Naive B cell (primary cell): Measurements from ENCODE around the gene TMEM233. TPM values are rescaled to one million over a fixed set of nuclear protein-coding genes. Genes with fewer than 3 reads are reported as not detected.

Experiments used
- ATAC-seq, 2 donors: fragments of 150-1000 bp; cut with Tn5 transposase; 2 replicates each; pipeline ENCODE4 v1.10.0; 2021; ENCODE audit warnings: low read depth in 2 of 2, mild to moderate bottlenecking in 2 of 2, moderate library complexity in 2 of 2
- DNase-seq: peaks from one replicate; pipeline ENCODE4 v3.0.0; 2022
- H3K27ac Mint-ChIP-seq, 6 donors: one replicate each; pipeline ENCODE4 v1.8.0; 2020 to 2022; ENCODE audit warnings: mild to moderate bottlenecking in 6 of 6, mixed read lengths in 6 of 6, moderate library complexity in 5 of 6, inconsistent platforms in 2 of 6
- H3K27me3 Mint-ChIP-seq, 3 donors: one replicate each; pipeline ENCODE4 v1.8.0; 2021 to 2022; ENCODE audit warnings: mixed read lengths in 3 of 3, mild to moderate bottlenecking in 1 of 3
- H3K36me3 Mint-ChIP-seq, 2 donors: one replicate each; pipeline ENCODE4 v1.8.0; 2020 to 2022; ENCODE audit warnings: mixed read lengths in 2 of 2, inconsistent platforms in 1 of 2, mild to moderate bottlenecking in 1 of 2
- H3K4me1 Mint-ChIP-seq, 3 donors: one replicate each; pipeline ENCODE4 v1.8.0; 2020 to 2022; ENCODE audit warnings: mixed read lengths in 3 of 3, inconsistent platforms in 1 of 3, mild to moderate bottlenecking in 1 of 3, moderate library complexity in 1 of 3
- H3K4me3 Mint-ChIP-seq, 8 donors: one replicate each; pipeline ENCODE4 v1.8.0; 2020 to 2022; ENCODE audit warnings: mild to moderate bottlenecking in 8 of 8, mixed read lengths in 8 of 8, moderate library complexity in 8 of 8, inconsistent platforms in 2 of 8
- H3K9me3 Mint-ChIP-seq, 7 donors: one replicate each; pipeline ENCODE4 v1.8.0; 2020 to 2022; ENCODE audit warnings: mixed read lengths in 7 of 7, mild to moderate bottlenecking in 5 of 7, inconsistent platforms in 2 of 7, moderate library complexity in 1 of 7
- polyA plus RNA-seq, 6 donors: library from polyadenylated mRNA; unstranded; fragments of 300-500 nt; fragmentation: Illumina TruSeq; gene quantifications; one replicate each; pipeline ENCODE4 v1.2.3, GENCODE V29; 2021; ENCODE audit warnings: low read depth in 6 of 6

TMEM233 gene
- polyA plus RNA-seq, 6 donors from 2014 or later, result 0.46 TPM; not detected in 5

DNA sequence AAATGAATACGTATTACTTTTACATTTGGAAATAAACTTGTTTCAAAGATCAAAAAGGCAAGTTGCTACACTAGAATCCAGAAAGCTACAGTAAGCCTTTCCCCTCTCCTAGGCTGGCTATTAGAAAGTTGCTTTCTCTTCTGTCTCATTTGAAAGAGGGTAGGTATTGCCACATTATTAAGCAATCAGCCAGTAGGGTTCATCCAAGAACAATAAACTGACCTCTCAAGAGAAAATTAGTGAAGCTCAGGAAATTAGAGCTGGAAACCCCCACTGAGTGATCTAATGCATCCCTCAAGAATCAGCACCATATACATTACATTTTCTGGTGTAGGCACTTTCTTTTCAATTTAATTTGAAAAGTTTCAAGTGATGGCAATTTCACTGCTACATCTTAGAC is 4.5 kb upstream of the TMEM233 start:
- ATAC-seq, result no peak
- H3K36me3 Mint-ChIP-seq, result no peaks in the 10 kb centered on the region
- peaks cover 0 to 3% (median 0%) of the 10 kb centered on the region in 3 donors for H3K4me1 Mint-ChIP-seq
- H3K27ac Mint-ChIP-seq, result no peak overlapping the region
- no peaks in the 10 kb centered on the region for H3K9me3 Mint-ChIP-seq
- peaks cover 32 to 50% (median 46%) of the 10 kb centered on the region in 3 donors for H3K27me3 Mint-ChIP-seq
- no peak for DNase-seq
- H3K4me3 Mint-ChIP-seq, result no peak overlapping the region

DNA sequence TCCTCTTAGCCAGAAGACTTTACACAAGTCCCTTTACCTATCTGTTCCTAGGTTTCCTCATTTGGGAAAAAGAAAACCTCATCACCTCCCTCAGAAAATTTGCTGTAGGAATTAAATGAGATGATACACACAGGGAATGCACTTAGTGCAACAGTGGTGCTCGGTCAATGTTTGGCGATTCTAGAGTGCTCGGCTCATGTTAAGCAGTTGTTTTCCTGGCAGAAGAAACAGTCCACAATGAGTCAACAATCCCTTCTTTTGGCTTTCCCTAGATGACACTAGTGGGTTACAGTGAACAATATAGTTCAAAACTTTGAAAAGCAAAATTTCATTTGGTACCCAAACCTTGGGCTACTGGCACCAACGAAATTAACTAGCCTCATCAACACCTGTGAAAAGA is 3.9 kb upstream of the TMEM233 start:
- Mint-ChIP-seq H3K9me3 (no peaks in the 10 kb centered on the region), H3K4me1 (peaks cover 0 to 8% (median 0%) of the 10 kb centered on the region in 3 donors), H3K36me3 (no peaks in the 10 kb centered on the region), H3K27ac (no peak overlapping the region), H3K4me3 (no peak overlapping the region), H3K27me3 (peaks cover 38 to 55% (median 51%) of the 10 kb centered on the region in 3 donors)
- no peak for DNase-seq
- ATAC-seq, result no peak

DNA sequence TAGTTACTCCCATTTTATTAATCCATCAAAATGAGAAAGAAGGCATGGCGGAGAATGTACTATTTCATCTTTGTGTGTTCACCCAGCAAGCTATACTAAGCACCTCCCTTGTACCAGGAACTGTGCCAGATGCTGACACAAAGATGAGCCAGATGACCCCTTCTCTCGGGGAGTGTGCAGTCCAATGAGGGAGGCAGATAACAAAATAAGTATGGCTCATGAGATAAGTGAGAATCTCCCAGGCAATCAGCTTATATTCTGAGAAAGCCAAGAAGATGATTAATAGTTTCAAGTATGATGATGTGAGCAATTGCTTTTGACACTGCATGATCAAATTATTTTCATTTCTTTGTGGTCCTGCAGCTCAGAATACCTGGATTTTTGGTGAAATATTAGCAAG is 1.3 kb upstream of the TMEM233 start:
- ATAC-seq (no peak), DNase-seq (no peak)
- H3K4me3 Mint-ChIP-seq, result no peak overlapping the region
- H3K4me1 Mint-ChIP-seq, result peaks cover 0 to 13% (median 1%) of the 10 kb centered on the region in 3 donors
- H3K27me3 Mint-ChIP-seq, result peaks cover 55 to 71% (median 68%) of the 10 kb centered on the region in 3 donors
- H3K9me3 Mint-ChIP-seq, result peaks cover 0 to 8% (median 0%) of the 10 kb centered on the region in 7 donors
- H3K36me3 Mint-ChIP-seq, result peaks cover 0 to 9% of the 10 kb centered on the region in 2 donors
- H3K27ac Mint-ChIP-seq, result no peak overlapping the region

DNA sequence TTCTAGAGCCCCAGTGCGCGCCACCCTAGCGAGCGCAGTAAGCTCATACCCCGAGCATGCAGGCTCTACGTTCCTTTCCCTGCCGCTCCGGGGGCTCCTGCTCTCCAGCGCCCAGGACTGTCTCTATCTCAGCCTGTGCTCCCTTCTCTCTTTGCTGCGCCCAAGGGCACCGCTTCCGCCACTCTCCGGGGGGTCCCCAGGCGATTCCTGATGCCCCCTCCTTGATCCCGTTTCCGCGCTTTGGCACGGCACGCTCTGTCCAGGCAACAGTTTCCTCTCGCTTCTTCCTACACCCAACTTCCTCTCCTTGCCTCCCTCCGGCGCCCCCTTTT is 791 bp downstream of the TMEM233 start:
- no peak overlapping the region for H3K4me3 Mint-ChIP-seq
- H3K9me3 Mint-ChIP-seq, result peaks cover 0 to 8% (median 0%) of the 10 kb centered on the region in 7 donors
- H3K27me3 Mint-ChIP-seq, result peaks cover 69 to 86% (median 84%) of the 10 kb centered on the region in 3 donors
- DNase-seq (no peak), ATAC-seq (no peak)
- H3K27ac Mint-ChIP-seq, result peak overlapping the region in 1 of 6 donors; percentile 37
- H3K36me3 Mint-ChIP-seq, result peaks cover 0 to 9% of the 10 kb centered on the region in 2 donors
- H3K4me1 Mint-ChIP-seq, result peaks cover 0 to 13% (median 1%) of the 10 kb centered on the region in 3 donors

DNA sequence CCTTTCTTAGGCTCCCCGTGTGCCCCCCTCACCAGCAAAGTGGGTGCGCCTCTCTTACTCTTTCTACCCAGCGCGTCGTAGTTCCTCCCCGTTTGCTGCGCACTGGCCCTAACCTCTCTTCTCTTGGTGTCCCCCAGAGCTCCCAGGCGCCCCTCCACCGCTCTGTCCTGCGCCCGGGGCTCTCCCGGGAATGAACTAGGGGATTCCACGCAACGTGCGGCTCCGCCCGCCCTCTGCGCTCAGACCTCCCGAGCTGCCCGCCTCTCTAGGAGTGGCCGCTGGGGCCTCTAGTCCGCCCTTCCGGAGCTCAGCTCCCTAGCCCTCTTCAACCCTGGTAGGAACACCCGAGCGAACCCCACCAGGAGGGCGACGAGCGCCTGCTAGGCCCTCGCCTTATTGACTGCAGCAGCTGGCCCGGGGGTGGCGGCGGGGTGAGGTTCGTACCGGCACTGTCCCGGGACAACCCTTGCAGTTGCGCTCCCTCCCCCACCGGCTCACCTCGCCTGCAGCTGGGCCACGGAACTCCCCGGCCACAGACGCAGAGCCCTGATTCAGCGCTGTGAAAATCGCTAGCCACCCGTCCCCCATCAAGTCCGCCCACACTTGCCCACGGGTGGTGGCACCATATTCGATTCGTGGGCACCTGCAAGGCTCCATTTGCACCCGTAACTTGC is 1.3 kb downstream of the TMEM233 start:
- no peak overlapping the region for H3K4me3 Mint-ChIP-seq
- H3K4me1 Mint-ChIP-seq, result peaks cover 0 to 13% (median 1%) of the 10 kb centered on the region in 3 donors
- H3K27me3 Mint-ChIP-seq, result peaks cover 66 to 91% (median 84%) of the 10 kb centered on the region in 3 donors
- H3K36me3 Mint-ChIP-seq, result peaks cover 0 to 9% of the 10 kb centered on the region in 2 donors
- peak overlapping the region in 1 of 6 donors; percentile 37 for H3K27ac Mint-ChIP-seq
- ATAC-seq, result no peak
- DNase-seq, result no peak
- peaks cover 0 to 8% (median 0%) of the 10 kb centered on the region in 7 donors for H3K9me3 Mint-ChIP-seq

DNA sequence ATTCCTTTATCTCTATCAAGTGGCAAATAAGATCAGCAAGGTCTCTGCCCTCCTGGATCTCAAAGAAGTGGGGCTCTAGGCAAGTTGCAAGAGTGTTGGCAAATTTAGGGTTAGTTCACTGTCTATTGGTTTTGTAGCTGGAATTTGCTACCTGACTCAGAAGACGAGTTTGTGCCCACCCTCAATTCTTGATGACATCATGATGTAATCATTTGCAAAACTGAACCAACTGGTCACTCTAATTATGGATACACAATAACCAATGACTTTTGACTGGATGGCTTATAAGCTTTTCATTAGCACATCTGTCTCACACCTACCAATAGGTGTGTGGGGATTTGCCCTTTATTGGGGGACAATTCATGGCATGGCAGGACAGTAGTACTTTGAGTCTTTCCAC is 4.6 kb downstream of the TMEM233 start:
- no peak for DNase-seq
- peaks cover 59 to 76% (median 72%) of the 10 kb centered on the region in 3 donors for H3K27me3 Mint-ChIP-seq
- no peak overlapping the region for H3K4me3 Mint-ChIP-seq
- peaks cover 0 to 8% (median 0%) of the 10 kb centered on the region in 7 donors for H3K9me3 Mint-ChIP-seq
- H3K36me3 Mint-ChIP-seq, result peaks cover 0 to 9% of the 10 kb centered on the region in 2 donors
- no peak for ATAC-seq
- peaks cover 0 to 13% (median 1%) of the 10 kb centered on the region in 3 donors for H3K4me1 Mint-ChIP-seq
- no peak overlapping the region for H3K27ac Mint-ChIP-seq

DNA sequence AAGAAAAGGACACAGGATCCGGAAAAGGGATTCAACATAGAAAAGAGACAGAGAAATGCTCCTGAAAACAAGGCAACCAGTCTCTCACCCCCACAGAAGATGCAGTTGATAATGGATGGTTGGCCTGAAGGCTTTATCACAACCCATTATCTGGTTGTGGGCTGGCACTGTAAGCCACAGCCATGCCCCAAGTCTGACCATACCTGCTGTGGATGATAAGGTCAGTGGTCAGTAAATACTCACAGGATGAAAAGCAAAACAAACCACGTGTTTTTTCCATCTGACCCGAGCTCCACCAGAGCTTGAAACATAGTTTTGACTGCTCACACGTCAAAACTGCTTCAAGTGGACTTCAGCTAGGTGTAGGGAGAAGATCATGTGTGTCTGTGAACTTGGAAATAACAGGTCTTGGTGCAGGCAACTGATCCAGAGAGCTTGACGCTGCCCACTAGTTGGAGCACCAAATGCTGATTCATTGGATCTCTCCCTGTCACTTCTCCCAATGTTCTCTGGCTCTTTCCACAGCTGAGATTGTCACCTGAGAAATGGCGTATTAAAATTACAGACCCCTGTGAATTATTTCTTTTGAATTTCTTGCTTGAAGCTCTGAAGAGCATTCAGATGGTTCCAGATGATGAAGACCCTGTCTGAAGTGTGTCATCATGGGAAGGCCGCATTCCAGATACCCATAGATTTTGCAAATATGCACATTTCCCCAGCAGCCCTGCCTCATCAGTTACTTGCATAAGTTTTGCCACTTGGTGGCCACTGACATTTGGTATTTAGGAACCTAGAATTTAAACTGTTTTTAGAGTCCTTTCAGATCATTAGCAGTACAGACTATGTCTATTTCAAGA is 8.5 kb downstream of the TMEM233 start:
- H3K9me3 Mint-ChIP-seq, result peaks cover 0 to under 1% (median 0%) of the 10 kb centered on the region in 7 donors
- H3K36me3 Mint-ChIP-seq, result no peaks in the 10 kb centered on the region
- H3K4me3 Mint-ChIP-seq, result no peak overlapping the region
- H3K4me1 Mint-ChIP-seq, result no peaks in the 10 kb centered on the region
- DNase-seq (no peak), ATAC-seq (no peak)
- H3K27ac Mint-ChIP-seq, result no peak overlapping the region
- H3K27me3 Mint-ChIP-seq, result peaks cover 36 to 66% (median 47%) of the 10 kb centered on the region in 3 donors

DNA sequence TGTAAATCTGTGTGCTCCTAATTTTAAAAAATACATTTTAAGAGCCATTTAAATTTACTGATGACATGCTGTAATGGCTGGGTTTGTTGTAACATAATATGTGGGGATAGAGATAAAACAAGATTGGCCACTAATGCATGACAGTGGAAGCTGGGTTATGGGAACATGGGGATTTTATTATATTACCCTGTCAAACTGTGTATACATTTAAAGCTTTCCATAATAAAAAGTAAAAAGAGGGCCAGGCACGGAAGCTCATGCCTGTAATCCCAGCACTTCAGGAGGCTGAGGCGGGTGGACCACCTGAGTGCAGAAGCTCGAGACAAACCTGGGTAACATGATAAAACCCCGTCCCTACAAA is 9.1 kb downstream of the TMEM233 start:
- peaks cover 0 to 2% (median 0%) of the 10 kb centered on the region in 7 donors for H3K9me3 Mint-ChIP-seq
- no peak overlapping the region for H3K4me3 Mint-ChIP-seq
- H3K4me1 Mint-ChIP-seq, result no peaks in the 10 kb centered on the region
- peaks cover 31 to 61% (median 42%) of the 10 kb centered on the region in 3 donors for H3K27me3 Mint-ChIP-seq
- no peak for ATAC-seq
- H3K27ac Mint-ChIP-seq, result no peak overlapping the region
- DNase-seq, result no peak
- no peaks in the 10 kb centered on the region for H3K36me3 Mint-ChIP-seq

DNA sequence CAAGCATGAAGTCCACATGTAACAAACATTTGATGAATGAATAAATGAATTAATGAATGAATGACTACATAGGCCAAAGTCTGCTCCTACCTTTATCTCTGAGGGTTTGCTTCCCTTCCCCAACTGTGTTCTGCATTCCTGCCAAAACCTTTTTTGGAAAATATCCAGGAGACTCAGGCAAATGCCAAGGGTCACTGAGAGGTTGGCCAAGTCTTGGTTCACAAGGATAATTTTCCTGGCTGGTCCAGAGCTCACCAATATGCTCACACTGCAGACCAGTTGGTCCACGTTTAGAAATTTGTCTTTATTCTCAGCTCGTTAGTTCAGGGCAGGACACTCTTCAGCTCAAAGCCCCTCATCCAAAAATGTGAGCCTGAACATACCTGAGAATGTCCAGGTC is 10.2 kb downstream of the TMEM233 start:
- H3K27me3 Mint-ChIP-seq, result peaks cover 26 to 58% (median 32%) of the 10 kb centered on the region in 3 donors

DNA sequence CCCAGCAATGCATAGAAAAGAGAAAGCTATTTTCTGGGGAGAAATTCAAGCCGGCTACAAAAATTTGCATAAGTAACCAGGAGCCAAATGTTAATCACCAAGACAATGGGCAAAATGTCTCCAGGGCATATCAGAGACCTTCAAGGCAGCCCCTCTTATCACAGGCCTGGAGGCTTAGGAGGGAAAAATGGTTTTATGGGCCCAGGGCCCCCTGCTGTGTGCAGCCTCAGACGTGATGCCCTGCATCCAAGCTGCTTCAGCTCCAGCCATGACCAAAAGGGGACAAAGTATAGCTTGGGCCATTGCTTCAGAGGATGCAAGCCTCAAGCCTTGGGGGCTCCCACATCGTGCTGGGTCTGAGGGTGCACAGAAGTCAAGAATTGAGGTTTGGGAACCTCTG is 15.8 kb downstream of the TMEM233 start:
- ATAC-seq (no peak), DNase-seq (no peak)
- Mint-ChIP-seq H3K36me3 (peaks cover 9 to 12% of the 10 kb centered on the region in 2 donors), H3K27ac (no peak overlapping the region), H3K27me3 (peaks cover 6 to 44% (median 31%) of the 10 kb centered on the region in 3 donors), H3K4me1 (no peaks in the 10 kb centered on the region), H3K9me3 (peaks cover 8 to 25% (median 13%) of the 10 kb centered on the region in 7 donors), H3K4me3 (no peak overlapping the region)

More for the DNA sequence above, 10.2 kb downstream of the TMEM233 start:
- peaks cover 0 to 5% of the 10 kb centered on the region in 2 donors for H3K36me3 Mint-ChIP-seq
- no peak overlapping the region for H3K27ac Mint-ChIP-seq
- ATAC-seq (no peak), DNase-seq (no peak)
- H3K9me3 Mint-ChIP-seq, result peaks cover under 1 to 6% (median 2%) of the 10 kb centered on the region in 7 donors
- no peak overlapping the region for H3K4me3 Mint-ChIP-seq
- no peaks in the 10 kb centered on the region for H3K4me1 Mint-ChIP-seq

DNA sequence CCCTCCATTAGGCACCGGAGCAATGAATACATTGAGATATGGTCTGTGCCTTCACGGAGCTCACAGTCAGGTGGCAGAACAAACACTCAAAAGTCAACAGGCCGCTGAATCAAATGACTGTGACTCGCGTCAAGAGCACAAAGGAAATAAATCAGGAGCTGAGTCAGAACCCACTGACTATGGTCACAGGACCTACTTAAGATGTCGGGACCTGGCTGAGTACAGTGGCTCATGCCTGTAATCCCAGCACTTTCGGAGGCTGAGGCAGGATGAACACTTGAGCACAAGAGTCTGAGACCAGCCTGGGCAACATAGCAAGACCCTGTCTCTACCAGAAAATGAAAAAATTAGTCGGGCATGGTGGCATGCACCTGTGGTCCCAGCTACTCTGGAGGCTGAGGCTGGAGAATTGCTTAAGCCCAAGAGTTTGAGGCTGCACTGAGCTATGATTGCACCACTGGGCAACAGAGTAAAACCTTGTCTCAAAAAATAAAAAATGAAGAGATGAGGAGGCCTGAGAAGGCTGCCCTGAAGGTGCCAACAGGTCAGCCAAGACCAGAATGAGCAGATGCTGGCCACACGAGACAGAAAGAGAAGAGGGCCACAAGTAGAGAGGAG is 19.9 kb downstream of the TMEM233 start:
- Mint-ChIP-seq H3K27me3 (peaks cover 4 to 50% (median 30%) of the 10 kb centered on the region in 3 donors), H3K4me1 (no peaks in the 10 kb centered on the region), H3K9me3 (peaks cover 8 to 40% (median 23%) of the 10 kb centered on the region in 7 donors), H3K36me3 (peaks cover 10% of the 10 kb centered on the region in 2 donors), H3K27ac (no peak overlapping the region), H3K4me3 (no peak overlapping the region)
- ATAC-seq (no peak), DNase-seq (no peak)

DNA sequence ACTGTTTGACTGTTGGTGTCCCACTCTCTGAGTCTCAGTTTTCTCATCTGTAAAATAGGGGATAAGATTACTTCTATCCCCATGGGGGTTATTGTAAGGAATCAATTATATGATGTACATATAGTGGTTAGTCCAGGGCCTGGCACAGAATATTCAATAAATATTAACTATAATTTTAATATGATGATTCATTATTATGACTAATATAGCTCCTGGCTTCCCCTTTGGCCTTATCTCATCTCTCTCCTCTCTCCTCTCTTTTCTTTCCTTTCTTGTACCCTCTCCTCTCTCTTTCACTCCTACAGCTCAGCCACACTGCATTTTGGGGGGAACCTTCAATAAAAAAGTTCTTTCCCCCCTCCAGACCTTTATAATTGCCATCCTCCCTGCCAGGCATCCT is 21.1 kb downstream of the TMEM233 start:
- H3K4me1 Mint-ChIP-seq, result no peaks in the 10 kb centered on the region
- H3K27me3 Mint-ChIP-seq, result peaks cover 7 to 51% (median 26%) of the 10 kb centered on the region in 3 donors
- H3K4me3 Mint-ChIP-seq, result no peak overlapping the region
- H3K9me3 Mint-ChIP-seq, result peaks cover 9 to 36% (median 22%) of the 10 kb centered on the region in 7 donors
- H3K36me3 Mint-ChIP-seq, result peaks cover 0 to 18% of the 10 kb centered on the region in 2 donors
- no peak for DNase-seq
- peak overlapping the region in 1 of 6 donors; percentile 62 for H3K27ac Mint-ChIP-seq
- ATAC-seq, result no peak
